Gastrocnemius medialis (tissue), 4 donors: Measurements from ENCODE around the gene MTHFD2L. TPM values are rescaled to one million over a fixed set of nuclear protein-coding genes. Genes with fewer than 3 reads are reported as not detected.

Experiments used
- ATAC-seq, 2 donors: fragments of 150-250 bp; one replicate each; pipeline ENCODE4 v1.9.1; 2016
- DNase-seq, 2 donors: peaks; one replicate each; pipeline ENCODE4 v3.0.0-alpha.2; 2019
- H3K27ac ChIP-seq, 4 donors: fragments of 200-600 bp; sonication (generic); 1 replicate in 1 of 4; 2 replicates in 3 of 4; pipeline ENCODE4 v1.5.1; 2016 to 2018; ENCODE audit warnings: mild to moderate bottlenecking in 2 of 4, moderate library complexity in 1 of 4
- H3K27me3 ChIP-seq, 3 donors: fragments of 200-600 bp; sonication (generic) in 2 of 3; 1 replicate in 1 of 3; 2 replicates in 2 of 3; pipeline versions ENCODE4 v1.5.1 to v1.6.0; 2016 to 2019; ENCODE audit warnings: mild to moderate bottlenecking in 1 of 3, moderate library complexity in 1 of 3
- H3K36me3 ChIP-seq, 2 donors: fragments of 200-600 bp; sonication (generic) in 1 of 2; one replicate each; pipeline ENCODE4 v1.5.1; 2017 to 2018
- H3K4me1 ChIP-seq, 2 donors: fragments of 200-600 bp; sonication (generic) in 1 of 2; one replicate each; pipeline ENCODE4 v1.5.1; 2016 to 2017; ENCODE audit warnings: mild to moderate bottlenecking in 2 of 2
- H3K4me3 ChIP-seq, 4 donors: fragments of 200-600 bp; sonication (generic) in 3 of 4; 1 replicate in 1 of 4; 2 replicates in 3 of 4; pipeline ENCODE4 v1.5.1; 2016 to 2019; ENCODE audit warnings: mild to moderate bottlenecking in 2 of 4
- H3K9me3 ChIP-seq, 3 donors: fragments of 200-600 bp; sonication (generic) in 2 of 3; 1 replicate in 1 of 3; 2 replicates in 2 of 3; pipeline ENCODE4 v1.5.1; 2016 to 2019
- CTCF ChIP-seq, 5 experiments: fragments of 450-650 bp in 3 of 5; fragments of 200-600 bp in 2 of 5; sonication (generic) in 2 of 5; IDR thresholded peaks in 4 of 5; conservative IDR thresholded peaks in 1 of 5; 1 replicate in 4 of 5; 2 replicates in 1 of 5; pipeline ENCODE4 v1.5.1; 2016 to 2019; ENCODE audit warnings: antibody characterized with exemption in 5 of 5, mild to moderate bottlenecking in 3 of 5, moderate library complexity in 3 of 5
- POLR2A ChIP-seq, 2 donors: fragments of 450-650 bp; IDR thresholded peaks; one replicate each; pipeline ENCODE4 v1.6.1; 2017; ENCODE audit warnings: antibody characterized with exemption in 2 of 2, mild to moderate bottlenecking in 2 of 2, moderate library complexity in 2 of 2
- in situ Hi-C, 4 donors: fragments of 200-750 bp; cut with MboI; loops; one replicate each; pipeline versions ENCODE4 v1.15.0 to v1.8.0; 2017; ENCODE audit warnings: low sequenced_read_pairs in 4 of 4
- intact Hi-C: fragments of 100-400 bp; cut with DNase I; formaldehyde crosslinking; loops from one replicate; pipeline ENCODE4 v1.15.1; 2023; ENCODE audit warnings: low total_unique reads
- total RNA-seq, 4 donors: library from RNA; depleted of rRNA; stranded (reverse); fragments of >200 nt; gene quantifications; one replicate each; pipeline versions ENCODE4 v1.1.0 to v1.2.3, GENCODE V29; 2016

MTHFD2L gene
- total RNA-seq, 4 donors from 2014 or later, result 7.0 to 11.0 (median 7.8) TPM

GRCh38 chr4:74114234-74114633, 43.7 kb upstream of the MTHFD2L start:
- in situ Hi-C loops, result no loop called here
- ATAC-seq (no peak), DNase-seq (no peak)
- Histone ChIP-seq H3K4me3 (no peak overlapping the region), H3K27me3 (no peaks in the 10 kb centered on the region), H3K36me3 (no peaks in the 10 kb centered on the region), H3K27ac (no peak overlapping the region), H3K4me1 (peaks cover 0 to 22% of the 10 kb centered on the region in 2 donors), H3K9me3 (no peaks in the 10 kb centered on the region)
- TF ChIP-seq POLR2A (IDR thresholded peaks at IDR 0.05) (no peak), CTCF (IDR thresholded peaks at IDR 0.05 in 4 of 5, conservative IDR thresholded peaks at IDR 0.05 in 1 of 5) (no peak)
- intact Hi-C loops, result no loop called here

GRCh38 chr4:74117024-74117534, 40.8 kb upstream of the MTHFD2L start:
- peak in 1 of 2 donors; percentile 54 for DNase-seq
- peak; percentile 96 to 97 for ATAC-seq
- in situ Hi-C loops, result no loop called here
- H3K4me1 ChIP-seq, result peaks cover 0 to 10% of the 10 kb centered on the region in 2 donors
- peak overlapping the region; percentile 62 to 67 (median 64) for H3K27ac ChIP-seq
- intact Hi-C loops, result no loop called here
- no peaks in the 10 kb centered on the region for H3K36me3 ChIP-seq
- H3K4me3 ChIP-seq, result no peak overlapping the region
- TF ChIP-seq POLR2A (IDR thresholded peaks at IDR 0.05) (no peak), CTCF (IDR thresholded peaks at IDR 0.05 in 4 of 5, conservative IDR thresholded peaks at IDR 0.05 in 1 of 5) (no peak)
- H3K9me3 ChIP-seq, result no peaks in the 10 kb centered on the region
- no peaks in the 10 kb centered on the region for H3K27me3 ChIP-seq

GRCh38 chr4:74118600-74119338, 39.1 kb upstream of the MTHFD2L start:
- Histone ChIP-seq H3K27me3 (no peaks in the 10 kb centered on the region), H3K4me1 (peaks cover 0 to 3% of the 10 kb centered on the region in 2 donors), H3K27ac (peak overlapping the region in 3 of 4 donors; percentile 9 to 67 (median 62)), H3K4me3 (no peak overlapping the region), H3K36me3 (no peaks in the 10 kb centered on the region), H3K9me3 (no peaks in the 10 kb centered on the region)
- TF ChIP-seq POLR2A (IDR thresholded peaks at IDR 0.05) (no peak), CTCF (IDR thresholded peaks at IDR 0.05 in 4 of 5, conservative IDR thresholded peaks at IDR 0.05 in 1 of 5) (no peak)
- ATAC-seq, result no peak
- in situ Hi-C loops (no loop called here), intact Hi-C loops (no loop called here)
- DNase-seq, result no peak

GRCh38 chr4:74120086-74120485, 37.8 kb upstream of the MTHFD2L start:
- Histone ChIP-seq H3K36me3 (no peaks in the 10 kb centered on the region), H3K9me3 (no peaks in the 10 kb centered on the region), H3K27ac (no peak overlapping the region), H3K4me3 (no peak overlapping the region), H3K27me3 (no peaks in the 10 kb centered on the region), H3K4me1 (peaks cover 0 to 3% of the 10 kb centered on the region in 2 donors)
- DNase-seq, result no peak
- ATAC-seq, result no peak
- no peak for TF ChIP-seq POLR2A (IDR thresholded peaks at IDR 0.05)
- no peak for TF ChIP-seq CTCF (IDR thresholded peaks at IDR 0.05 in 4 of 5, conservative IDR thresholded peaks at IDR 0.05 in 1 of 5)
- intact Hi-C loops (no loop called here), in situ Hi-C loops (no loop called here)
